CD4-positive, alpha-beta T cell treated with Interleukin-12 subunit alpha and Interleukin-12 subunit beta, for 1 hour (primary cell): ENCODE results near the gene ACTN1.

Source experiments
- DNase-seq: peaks from one replicate; pipeline ENCODE4 v3.0.0-alpha.2; 2020

Gene ACTN1

DNA sequence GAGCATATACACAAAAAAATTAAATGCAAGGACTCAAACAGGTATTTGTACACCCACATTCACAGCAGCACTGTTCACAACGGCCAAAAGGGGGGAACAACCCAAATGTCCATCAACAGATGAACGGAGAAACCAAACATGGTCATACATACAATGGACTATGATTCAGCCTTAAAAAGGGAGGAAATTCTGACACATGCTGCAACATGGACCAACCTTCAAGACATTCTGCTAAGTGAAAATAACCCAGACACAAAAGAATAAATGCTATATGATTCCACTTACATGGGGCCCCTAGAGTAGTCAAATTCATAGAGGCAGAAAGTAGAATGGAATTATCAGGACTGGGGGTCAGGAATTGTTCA lies 29.5 kb downstream of the ACTN1 start:
- DNase-seq, result no peak

DNA sequence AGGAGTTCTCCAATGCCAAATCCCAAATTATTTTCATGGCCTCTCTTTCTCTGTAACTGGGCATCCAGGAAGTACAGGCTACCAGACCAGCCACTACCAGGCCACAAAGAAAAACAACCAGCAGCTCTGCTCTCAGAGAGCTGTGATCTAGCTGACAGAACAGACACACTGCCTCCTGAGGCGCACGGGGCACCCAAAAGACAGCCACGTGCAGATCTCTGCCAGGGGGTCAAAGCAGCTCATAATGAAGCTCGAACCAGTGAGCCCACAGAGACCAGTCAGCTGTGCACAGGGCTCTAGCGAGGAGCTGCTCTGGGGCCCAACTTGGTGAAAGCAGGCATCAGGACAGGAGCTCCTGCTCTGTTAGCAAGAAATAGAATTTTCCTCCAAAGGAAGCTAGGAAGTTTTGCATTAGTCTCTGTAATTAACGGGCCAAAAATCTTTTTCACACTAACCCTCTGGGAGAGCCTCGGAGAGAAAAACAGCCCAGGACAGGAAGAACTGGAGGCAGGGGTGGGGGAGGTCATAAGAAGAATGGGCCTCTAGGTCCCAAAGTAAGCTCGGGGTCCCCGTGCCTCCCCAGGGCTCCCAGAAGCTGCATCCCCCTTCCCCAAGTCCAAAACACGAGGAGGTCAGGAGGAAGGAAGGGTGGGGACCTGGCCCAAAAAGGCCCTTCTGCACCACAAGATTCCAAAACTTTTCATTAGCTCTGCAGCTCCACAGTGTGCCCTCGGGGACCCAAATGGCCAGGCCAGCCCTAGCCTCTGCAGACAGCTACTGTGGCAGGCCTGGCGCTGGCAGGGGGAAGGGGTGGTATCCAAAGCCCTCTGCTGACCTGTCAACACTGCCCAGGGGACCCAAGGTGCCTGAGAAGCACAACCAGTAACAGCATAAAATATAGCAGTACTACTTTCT lies 30.2 kb downstream of the ACTN1 start:
- no peak for DNase-seq

- no peak for DNase-seq
Observed at GRCh38 chr14:68947802-68948201, 31.3 kb downstream of the ACTN1 start.

- no peak for DNase-seq
Observed at GRCh38 chr14:68946489-68946822, 32.6 kb downstream of the ACTN1 start.

- no peak for DNase-seq
Observed at GRCh38 chr14:68945585-68946488, 33.3 kb downstream of the ACTN1 start.

DNA sequence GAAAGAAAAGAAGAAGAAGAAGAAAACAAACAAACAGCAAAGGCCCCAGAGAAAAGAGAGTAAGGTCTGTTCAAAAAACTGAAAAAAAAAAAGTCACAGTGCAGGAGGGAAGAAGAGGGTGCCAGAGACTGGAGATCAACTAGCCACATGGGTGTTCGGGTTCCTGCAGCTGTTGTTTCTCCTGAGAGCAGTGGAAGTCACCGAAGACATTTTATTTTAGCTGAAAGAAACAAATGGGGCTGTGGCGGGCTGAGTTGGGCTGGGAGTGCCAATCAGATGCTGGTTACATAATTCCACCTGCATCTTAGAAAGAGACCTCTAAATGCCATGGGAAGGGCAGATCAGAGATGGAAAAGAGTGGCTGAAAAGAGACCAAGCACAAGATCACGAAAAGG lies 33.9 kb downstream of the ACTN1 start:
- no peak for DNase-seq

- DNase-seq, result no peak
Observed at GRCh38 chr14:68944162-68944561, 34.9 kb downstream of the ACTN1 start.

DNA sequence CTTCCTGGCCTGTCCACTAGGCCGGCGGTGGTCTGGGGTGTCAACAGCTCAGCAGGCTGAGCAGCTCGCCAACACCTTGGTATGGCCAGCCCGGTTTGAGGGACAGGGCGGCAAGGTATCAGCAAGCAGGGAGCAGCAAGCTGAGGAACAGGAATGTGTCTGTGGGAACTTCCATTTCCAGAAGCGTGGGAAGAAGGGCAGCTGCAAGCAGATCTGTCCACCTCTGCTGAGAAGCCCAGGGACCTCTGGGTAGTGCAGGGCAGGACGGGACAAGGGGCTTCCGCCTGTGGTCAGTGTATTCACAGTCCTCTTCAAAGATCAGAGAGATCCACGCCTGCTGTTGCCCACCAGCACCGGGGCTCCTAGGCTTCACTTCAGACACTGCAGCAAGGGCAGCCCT lies 36.0 kb downstream of the ACTN1 start:
- no peak for DNase-seq

GRCh38 chr14:68942296-68943035 lies 36.6 kb downstream of the ACTN1 start:
- no peak for DNase-seq

DNA sequence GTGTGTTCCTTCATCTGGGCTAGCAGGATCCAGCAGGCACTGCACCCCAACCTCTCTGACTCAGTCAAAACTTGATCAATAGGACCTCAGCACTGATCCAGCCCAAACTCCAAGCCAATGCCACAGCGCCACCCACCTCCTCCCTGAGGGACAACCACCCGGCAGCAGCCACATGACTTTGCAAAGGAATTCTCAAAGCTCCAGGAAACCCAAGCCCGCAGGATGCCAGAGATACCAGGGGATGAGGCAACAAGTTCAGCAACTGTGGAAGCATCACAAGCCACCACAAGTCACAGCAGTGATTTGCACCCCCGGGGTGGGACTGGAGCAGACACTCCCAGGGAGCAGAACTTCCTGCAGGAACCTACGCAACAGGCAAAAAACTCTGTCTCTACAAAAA lies 37.3 kb downstream of the ACTN1 start:
- DNase-seq, result no peak

GRCh38 chr14:68940614-68941185 lies 38.4 kb downstream of the ACTN1 start:
- no peak for DNase-seq

GRCh38 chr14:68939893-68940613 lies 39.0 kb downstream of the ACTN1 start:
- no peak for DNase-seq

DNA sequence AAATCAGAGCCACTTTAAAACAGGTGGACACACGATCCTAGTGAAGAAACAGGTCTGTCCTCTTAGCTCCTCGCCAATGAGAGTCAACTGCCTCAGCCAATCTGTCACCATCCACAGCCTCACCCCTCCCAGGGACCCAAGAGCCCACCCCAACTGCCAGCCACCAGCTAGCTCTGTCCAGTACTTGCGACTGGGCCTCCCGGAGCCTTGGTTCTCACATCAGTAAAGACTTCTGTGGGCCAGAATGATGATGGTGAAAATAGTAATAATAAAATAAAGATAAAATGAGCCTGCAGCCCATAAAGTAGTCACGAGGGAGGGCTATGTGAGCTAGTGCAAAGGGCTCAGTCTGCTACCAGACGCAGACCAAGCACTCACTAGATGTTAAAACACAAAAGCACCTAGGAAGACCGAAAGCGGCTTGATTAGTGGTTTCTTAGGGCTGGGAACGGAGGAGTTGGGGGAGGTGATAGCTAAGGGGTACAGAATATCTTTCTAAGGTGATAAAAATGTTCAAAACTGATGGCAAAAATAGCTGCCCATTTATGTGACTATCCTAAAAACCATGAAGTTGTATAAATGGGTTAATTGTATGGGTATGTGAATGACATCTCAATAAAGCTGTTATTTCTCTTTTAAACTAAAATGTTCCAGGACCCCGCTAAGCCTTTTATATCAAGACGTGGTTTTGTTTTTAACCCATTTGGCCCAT lies 39.8 kb downstream of the ACTN1 start:
- DNase-seq, result no peak

DNA sequence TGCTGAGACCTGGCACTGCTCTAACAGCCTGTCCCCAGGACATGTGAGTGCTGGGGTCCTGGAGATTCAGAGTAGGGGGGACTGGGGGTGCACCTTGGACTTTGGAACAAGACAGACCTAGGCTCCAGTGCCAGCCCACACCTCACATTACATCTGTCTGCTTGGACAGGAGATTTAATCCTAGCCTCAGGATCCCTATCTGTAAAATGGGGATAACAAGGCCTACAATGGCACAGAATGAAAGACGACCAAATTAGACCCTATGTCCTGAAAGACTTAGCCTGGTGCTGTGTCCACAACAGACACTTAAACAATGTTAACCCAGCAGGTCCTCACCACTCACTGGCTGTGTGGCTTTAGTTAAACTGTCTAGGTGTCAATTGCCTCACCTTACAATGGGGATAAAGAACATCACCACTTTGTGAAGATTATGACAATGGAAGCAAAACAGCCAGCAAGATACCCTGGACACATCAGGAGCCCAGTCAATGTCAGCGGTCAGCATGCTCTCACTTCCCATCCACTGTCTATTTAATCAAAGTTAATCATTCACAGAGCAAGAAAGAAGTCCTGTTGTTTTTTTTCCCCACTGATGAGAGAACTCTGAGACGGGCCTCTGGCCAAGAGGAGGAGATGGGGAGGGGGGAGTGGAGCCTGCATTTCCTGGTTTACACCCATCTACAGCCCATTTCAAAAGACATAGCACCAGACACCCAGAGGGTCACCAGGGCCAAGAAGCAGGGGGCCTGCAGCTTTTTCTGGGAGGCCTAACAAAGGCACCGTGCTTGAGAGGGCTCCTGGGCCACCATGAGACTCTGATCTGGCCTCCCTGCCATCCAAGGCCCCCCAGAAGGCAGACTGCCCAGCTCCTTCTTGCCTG lies 40.6 kb downstream of the ACTN1 start:
- no peak for DNase-seq

- DNase-seq, result no peak
Observed at GRCh38 chr14:68937471-68938270, 41.4 kb downstream of the ACTN1 start.

- no peak for DNase-seq
Observed at GRCh38 chr14:68936980-68937379, 42.1 kb downstream of the ACTN1 start.

DNA sequence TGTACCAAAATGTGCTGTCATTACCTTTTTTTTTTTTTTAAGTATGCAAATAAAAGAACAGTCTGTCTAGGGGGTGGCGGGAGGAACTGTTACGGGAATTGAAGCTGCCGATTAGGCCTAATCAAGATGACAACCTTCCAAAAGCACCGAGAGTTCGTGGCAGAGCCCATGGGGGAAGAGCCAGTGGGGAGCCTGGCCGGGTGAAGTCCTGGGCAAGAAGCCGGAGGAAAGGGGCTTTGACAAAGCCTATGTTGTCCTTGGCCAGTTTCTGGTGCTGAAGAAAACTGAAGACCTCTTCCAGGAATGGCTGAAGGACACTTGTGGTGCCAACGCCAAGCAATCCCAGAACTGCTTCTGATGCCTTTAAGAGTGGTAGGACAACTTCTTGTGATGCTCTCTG lies 42.6 kb downstream of the ACTN1 start:
- no peak for DNase-seq

DNA sequence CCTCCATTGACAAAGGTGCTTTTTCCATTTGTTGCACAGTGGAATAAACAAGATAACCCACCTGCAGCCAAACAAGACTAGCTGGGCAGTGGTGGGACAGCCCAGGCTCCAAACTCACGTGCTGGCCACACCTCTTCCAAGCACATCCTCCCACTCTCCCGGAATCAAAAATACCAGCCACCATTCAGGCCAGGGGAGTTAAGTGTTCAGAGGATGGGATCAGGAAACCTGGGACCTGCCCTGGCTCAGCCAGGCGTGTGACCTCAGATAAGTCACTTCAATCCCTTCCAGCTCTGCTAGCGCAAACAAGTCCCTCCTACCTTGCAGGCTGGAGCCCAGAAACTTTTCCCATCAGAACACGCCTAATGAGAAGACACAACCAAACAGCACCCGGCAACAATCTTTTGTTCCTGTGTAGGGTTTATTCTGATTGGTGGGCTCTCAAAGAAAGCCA lies 43.3 kb downstream of the ACTN1 start:
- no peak for DNase-seq

- DNase-seq, result no peak
Observed at GRCh38 chr14:68934066-68934465, 45.0 kb downstream of the ACTN1 start.

DNA sequence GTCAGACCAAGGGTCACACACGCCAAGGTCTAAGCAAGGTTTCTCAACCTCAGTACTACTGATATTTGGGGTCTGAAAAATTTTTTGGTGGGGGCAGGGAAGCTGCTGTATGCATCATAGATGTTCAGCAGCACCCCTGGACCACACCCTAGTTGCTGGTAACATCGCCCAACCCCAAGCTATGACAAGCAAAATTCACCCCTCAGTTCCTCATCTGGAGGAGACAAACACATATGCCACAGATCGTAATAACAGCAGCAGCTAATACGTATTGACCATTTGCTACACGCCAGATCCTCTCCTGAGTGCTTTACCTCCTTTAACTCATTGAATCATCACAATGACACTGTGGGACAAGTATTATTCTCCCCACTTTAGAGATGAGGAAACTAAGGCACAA lies 46.4 kb downstream of the ACTN1 start:
- no peak for DNase-seq
